ENCODE results near the gene PADI2.

PADI2 gene

GRCh38 chr1:17097787-17098186, 21.5 kb downstream of the PADI2 start:
- Histone ChIP-seq H3K36me3 (ENCODE audit: control insufficient read depth in 1 of 2, insufficient read depth in 2 of 2, low read depth in 1 of 2, low read length in 2 of 2) (peaks cover 0 to 76% of the 10 kb centered on the region in 2 experiments), H3K79me1 (replicated peaks; ENCODE audit: low read length, poor library complexity, severe bottlenecking) (no peaks in the 10 kb centered on the region), H3K18ac (ENCODE audit: low read depth in 1 of 2, low read length in 2 of 2) (no peak overlapping the region), H4K91ac (ENCODE audit: low read length) (no peak overlapping the region), H2BK12ac (ENCODE audit: low read length in 2 of 2) (no peak overlapping the region), H4K8ac (ENCODE audit: low read length) (no peak overlapping the region), H3K23ac (ENCODE audit: low read length in 2 of 2) (no peak overlapping the region), H3K9me3 (ENCODE audit: control insufficient read depth, low read length) (no peaks in the 10 kb centered on the region), H3K27ac (ENCODE audit: low read length, poor library complexity, severe bottlenecking) (no peak overlapping the region), H2AFZ (ENCODE audit: low read depth, low read length) (no peak overlapping the region), H3K9ac (ENCODE audit: low read length) (no peak overlapping the region), H2AK5ac (ENCODE audit: low read length, severe bottlenecking) (no peak overlapping the region), H2BK120ac (ENCODE audit: low read depth, low read length) (no peak overlapping the region), H3K4ac (ENCODE audit: low read depth in 1 of 2, low read length in 2 of 2) (no peak overlapping the region), H3K4me3 (ENCODE audit: insufficient read depth in 1 of 2, low read depth in 1 of 2, low read length in 2 of 2) (no peak overlapping the region), H3K4me2 (ENCODE audit: low read length, poor library complexity, severe bottlenecking) (no peak overlapping the region), H2BK5ac (ENCODE audit: low read depth, low read length, poor library complexity, severe bottlenecking) (no peak overlapping the region), H3K14ac (ENCODE audit: low read length in 2 of 2) (no peak overlapping the region), H3K4me1 (ENCODE audit: control insufficient read depth, insufficient read depth, low read depth, low read length) (peaks cover 34% of the 10 kb centered on the region), H2BK15ac (ENCODE audit: low read depth, poor library complexity, severe bottlenecking) (no peak overlapping the region), H3K27me3 (ENCODE audit: control insufficient read depth in 1 of 2, insufficient read depth in 1 of 2, low read length in 2 of 2) (peaks cover 0 to 67% of the 10 kb centered on the region in 2 experiments)
- 57% methylated on average over 14 of the region's 14 CpGs for WGBS
- no peak for DNase-seq

- H2BK120ac ChIP-seq (ENCODE audit: low read depth, low read length): no peak overlapping the region
- no peak overlapping the region for H2AK5ac ChIP-seq (ENCODE audit: low read length, severe bottlenecking)
- H3K27me3 ChIP-seq (ENCODE audit: control insufficient read depth in 1 of 2, insufficient read depth in 1 of 2, low read length in 2 of 2): peaks cover 0 to 64% of the 10 kb centered on the region in 2 experiments
- peaks cover 0 to 75% of the 10 kb centered on the region in 2 experiments for H3K36me3 ChIP-seq (ENCODE audit: control insufficient read depth in 1 of 2, insufficient read depth in 2 of 2, low read depth in 1 of 2, low read length in 2 of 2)
- no peak overlapping the region for H2BK15ac ChIP-seq (ENCODE audit: low read depth, poor library complexity, severe bottlenecking)
- H3K9me3 ChIP-seq (ENCODE audit: control insufficient read depth, low read length): no peaks in the 10 kb centered on the region
- no peak overlapping the region for H2BK12ac ChIP-seq (ENCODE audit: low read length in 2 of 2)
- H3K18ac ChIP-seq (ENCODE audit: low read depth in 1 of 2, low read length in 2 of 2): no peak overlapping the region
- no peak overlapping the region for H3K9ac ChIP-seq (ENCODE audit: low read length)
- H3K79me1 ChIP-seq (replicated peaks; ENCODE audit: low read length, poor library complexity, severe bottlenecking): no peaks in the 10 kb centered on the region
- no peak overlapping the region for H4K91ac ChIP-seq (ENCODE audit: low read length)
- no peak overlapping the region for H4K8ac ChIP-seq (ENCODE audit: low read length)
- no peak overlapping the region for H3K27ac ChIP-seq (ENCODE audit: low read length, poor library complexity, severe bottlenecking)
- no peak overlapping the region for H3K4me2 ChIP-seq (ENCODE audit: low read length, poor library complexity, severe bottlenecking)
- H3K14ac ChIP-seq (ENCODE audit: low read length in 2 of 2): no peak overlapping the region
- WGBS: 84% methylated on average over 8 of the region's 8 CpGs
- no peak overlapping the region for H3K4ac ChIP-seq (ENCODE audit: low read depth in 1 of 2, low read length in 2 of 2)
- H3K4me1 ChIP-seq (ENCODE audit: control insufficient read depth, insufficient read depth, low read depth, low read length): peaks cover 35% of the 10 kb centered on the region
- no peak for DNase-seq
- H3K4me3 ChIP-seq (ENCODE audit: insufficient read depth in 1 of 2, low read depth in 1 of 2, low read length in 2 of 2): no peak overlapping the region
- H3K23ac ChIP-seq (ENCODE audit: low read length in 2 of 2): no peak overlapping the region
- H2AFZ ChIP-seq (ENCODE audit: low read depth, low read length): no peak overlapping the region
- H2BK5ac ChIP-seq (ENCODE audit: low read depth, low read length, poor library complexity, severe bottlenecking): no peak overlapping the region
These were observed 22.1 kb downstream of the PADI2 start for GRCh38 chr1:17097147-17097546.

- Histone ChIP-seq H3K4ac (ENCODE audit: low read depth in 1 of 2, low read length in 2 of 2) (no peak overlapping the region), H3K9me3 (ENCODE audit: control insufficient read depth, low read length) (no peaks in the 10 kb centered on the region), H2BK5ac (ENCODE audit: low read depth, low read length, poor library complexity, severe bottlenecking) (no peak overlapping the region), H2BK12ac (ENCODE audit: low read length in 2 of 2) (no peak overlapping the region), H3K79me1 (replicated peaks; ENCODE audit: low read length, poor library complexity, severe bottlenecking) (no peaks in the 10 kb centered on the region), H3K4me2 (ENCODE audit: low read length, poor library complexity, severe bottlenecking) (no peak overlapping the region), H4K91ac (ENCODE audit: low read length) (no peak overlapping the region), H3K23ac (ENCODE audit: low read length in 2 of 2) (no peak overlapping the region), H3K4me3 (ENCODE audit: insufficient read depth in 1 of 2, low read depth in 1 of 2, low read length in 2 of 2) (no peak overlapping the region), H3K27ac (ENCODE audit: low read length, poor library complexity, severe bottlenecking) (no peak overlapping the region), H2BK15ac (ENCODE audit: low read depth, poor library complexity, severe bottlenecking) (no peak overlapping the region), H2AK5ac (ENCODE audit: low read length, severe bottlenecking) (no peak overlapping the region), H2BK120ac (ENCODE audit: low read depth, low read length) (no peak overlapping the region), H3K4me1 (ENCODE audit: control insufficient read depth, insufficient read depth, low read depth, low read length) (peaks cover 33% of the 10 kb centered on the region), H3K9ac (ENCODE audit: low read length) (no peak overlapping the region), H4K8ac (ENCODE audit: low read length) (no peak overlapping the region), H3K14ac (ENCODE audit: low read length in 2 of 2) (no peak overlapping the region), H3K27me3 (ENCODE audit: control insufficient read depth in 1 of 2, insufficient read depth in 1 of 2, low read length in 2 of 2) (peaks cover 0 to 64% of the 10 kb centered on the region in 2 experiments), H2AFZ (ENCODE audit: low read depth, low read length) (no peak overlapping the region), H3K36me3 (ENCODE audit: control insufficient read depth in 1 of 2, insufficient read depth in 2 of 2, low read depth in 1 of 2, low read length in 2 of 2) (peaks cover 0 to 77% of the 10 kb centered on the region in 2 experiments), H3K18ac (ENCODE audit: low read depth in 1 of 2, low read length in 2 of 2) (no peak overlapping the region)
- no peak for DNase-seq
- 60% methylated on average over 1 of the region's 1 CpG for WGBS
These were observed 22.7 kb downstream of the PADI2 start for GRCh38 chr1:17096584-17096983.

GRCh38 chr1:17095141-17095540, 24.1 kb downstream of the PADI2 start:
- Histone ChIP-seq H3K79me1 (replicated peaks; ENCODE audit: low read length, poor library complexity, severe bottlenecking) (no peaks in the 10 kb centered on the region), H4K91ac (ENCODE audit: low read length) (no peak overlapping the region), H2BK5ac (ENCODE audit: low read depth, low read length, poor library complexity, severe bottlenecking) (no peak overlapping the region), H3K4me3 (ENCODE audit: insufficient read depth in 1 of 2, low read depth in 1 of 2, low read length in 2 of 2) (no peak overlapping the region), H3K9me3 (ENCODE audit: control insufficient read depth, low read length) (no peaks in the 10 kb centered on the region), H4K8ac (ENCODE audit: low read length) (no peak overlapping the region), H2BK12ac (ENCODE audit: low read length in 2 of 2) (no peak overlapping the region), H2AFZ (ENCODE audit: low read depth, low read length) (no peak overlapping the region), H3K9ac (ENCODE audit: low read length) (no peak overlapping the region), H3K36me3 (ENCODE audit: control insufficient read depth in 1 of 2, insufficient read depth in 2 of 2, low read depth in 1 of 2, low read length in 2 of 2) (peaks cover 0 to 81% of the 10 kb centered on the region in 2 experiments), H3K14ac (ENCODE audit: low read length in 2 of 2) (no peak overlapping the region), H3K4me1 (ENCODE audit: control insufficient read depth, insufficient read depth, low read depth, low read length) (peaks cover 36% of the 10 kb centered on the region), H3K4me2 (ENCODE audit: low read length, poor library complexity, severe bottlenecking) (no peak overlapping the region), H3K23ac (ENCODE audit: low read length in 2 of 2) (no peak overlapping the region), H3K4ac (ENCODE audit: low read depth in 1 of 2, low read length in 2 of 2) (no peak overlapping the region), H3K27me3 (ENCODE audit: control insufficient read depth in 1 of 2, insufficient read depth in 1 of 2, low read length in 2 of 2) (peaks cover 0 to 69% of the 10 kb centered on the region in 2 experiments), H2AK5ac (ENCODE audit: low read length, severe bottlenecking) (no peak overlapping the region), H2BK15ac (ENCODE audit: low read depth, poor library complexity, severe bottlenecking) (no peak overlapping the region), H3K18ac (ENCODE audit: low read depth in 1 of 2, low read length in 2 of 2) (no peak overlapping the region), H3K27ac (ENCODE audit: low read length, poor library complexity, severe bottlenecking) (no peak overlapping the region), H2BK120ac (ENCODE audit: low read depth, low read length) (no peak overlapping the region)
- DNase-seq: no peak
- 57% methylated on average over 4 of the region's 4 CpGs for WGBS

Data from mesenchymal stem cell (in vitro differentiated cells and primary cell).